GM04504 (cell line): Measurements from ENCODE around the gene MNX1.

Experiments used
- DNase-seq: peaks from one replicate; pipeline ENCODE4 v3.0.0-alpha.2; 2012; ENCODE audit warnings: low read depth

Gene MNX1

GRCh38 chr7:157014635-157015555 is 4.4 kb upstream of the MNX1 start:
- DNase-seq = no peak

DNA sequence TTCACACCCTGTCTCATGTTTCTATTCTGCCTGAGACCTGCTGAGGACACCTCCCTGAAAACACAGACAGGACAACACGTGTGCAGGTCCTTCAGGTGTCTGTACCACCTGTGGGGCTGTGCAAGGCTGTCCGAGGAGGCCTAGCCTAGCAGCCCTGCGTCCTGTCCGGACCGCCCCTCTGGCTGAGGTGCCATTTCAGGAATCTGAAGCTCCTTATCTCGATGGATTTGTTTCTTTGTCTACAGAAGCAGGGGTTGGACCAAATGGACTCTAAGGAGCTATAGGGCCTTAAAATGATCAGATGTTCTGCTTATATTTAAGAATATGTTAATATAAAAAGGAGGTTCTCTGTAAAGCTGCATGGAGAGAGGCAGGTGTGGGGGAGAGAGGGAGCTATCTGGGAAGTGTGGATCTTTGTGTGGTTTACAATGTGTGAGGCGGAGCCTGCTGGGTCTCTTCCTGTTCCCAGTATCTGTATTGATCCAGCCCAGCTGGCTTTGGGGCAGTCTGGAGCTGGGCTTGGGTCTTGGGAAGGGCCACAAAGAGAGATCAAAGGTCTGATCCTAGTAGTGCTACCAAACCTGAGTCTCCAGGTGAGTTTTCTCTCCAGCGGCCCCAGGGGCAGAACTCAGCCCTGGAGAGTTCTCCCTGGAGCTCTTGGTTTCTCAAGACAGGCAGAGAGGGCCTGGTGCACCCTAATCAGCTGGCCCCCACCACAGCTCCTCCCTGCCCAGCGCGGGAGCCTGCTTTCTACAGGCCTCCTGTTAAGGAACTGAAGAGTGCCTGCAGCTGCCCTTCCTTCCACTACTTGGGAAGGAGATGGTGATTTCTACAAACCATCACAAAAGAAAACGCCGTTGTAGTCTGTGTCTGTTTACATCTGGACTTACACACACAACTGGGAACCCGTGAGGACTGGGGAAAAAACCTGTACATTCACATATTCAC is 3.4 kb upstream of the MNX1 start:
- no peak for DNase-seq

DNA sequence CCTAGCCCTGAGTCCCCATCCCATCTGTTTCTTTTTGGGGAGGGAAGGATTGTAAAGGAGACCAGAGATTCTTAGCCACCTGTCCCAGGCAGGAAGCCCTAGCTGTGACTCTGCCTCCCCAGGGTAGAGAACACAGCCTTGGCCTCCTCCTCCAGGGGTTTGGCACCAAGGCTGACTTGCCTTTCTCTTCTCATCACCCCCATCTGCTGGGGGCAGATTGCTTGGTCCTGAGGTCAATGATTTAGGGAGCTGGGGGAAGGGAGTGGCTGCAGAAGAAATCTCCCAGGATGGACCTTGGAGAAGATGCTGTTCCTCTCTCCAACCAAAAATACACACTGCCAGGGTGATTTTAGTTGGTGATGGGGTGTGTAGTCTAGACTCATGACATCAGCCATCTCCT is 2.6 kb upstream of the MNX1 start:
- DNase-seq = no peak

DNA sequence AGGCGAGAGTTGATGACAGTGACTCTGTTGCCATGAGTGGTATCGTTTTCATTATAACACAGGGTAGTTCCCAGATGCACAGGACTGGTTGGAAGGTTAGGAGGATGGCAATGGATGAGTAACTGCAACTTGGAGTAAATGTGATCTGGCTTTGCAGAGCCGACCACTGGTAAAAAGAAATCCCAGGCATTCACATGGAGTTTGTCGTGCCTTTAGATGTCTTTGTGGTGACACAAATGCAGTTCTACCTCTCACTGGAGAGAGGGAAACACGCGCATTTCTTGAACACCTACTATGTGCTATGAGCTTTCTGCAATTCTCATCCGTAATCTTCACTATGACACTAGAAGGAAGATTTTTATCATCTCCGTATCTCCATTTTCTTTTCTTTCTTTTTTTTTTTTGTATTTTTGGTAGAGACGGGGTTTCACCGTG is 1.7 kb upstream of the MNX1 start:
- no peak for DNase-seq

DNA sequence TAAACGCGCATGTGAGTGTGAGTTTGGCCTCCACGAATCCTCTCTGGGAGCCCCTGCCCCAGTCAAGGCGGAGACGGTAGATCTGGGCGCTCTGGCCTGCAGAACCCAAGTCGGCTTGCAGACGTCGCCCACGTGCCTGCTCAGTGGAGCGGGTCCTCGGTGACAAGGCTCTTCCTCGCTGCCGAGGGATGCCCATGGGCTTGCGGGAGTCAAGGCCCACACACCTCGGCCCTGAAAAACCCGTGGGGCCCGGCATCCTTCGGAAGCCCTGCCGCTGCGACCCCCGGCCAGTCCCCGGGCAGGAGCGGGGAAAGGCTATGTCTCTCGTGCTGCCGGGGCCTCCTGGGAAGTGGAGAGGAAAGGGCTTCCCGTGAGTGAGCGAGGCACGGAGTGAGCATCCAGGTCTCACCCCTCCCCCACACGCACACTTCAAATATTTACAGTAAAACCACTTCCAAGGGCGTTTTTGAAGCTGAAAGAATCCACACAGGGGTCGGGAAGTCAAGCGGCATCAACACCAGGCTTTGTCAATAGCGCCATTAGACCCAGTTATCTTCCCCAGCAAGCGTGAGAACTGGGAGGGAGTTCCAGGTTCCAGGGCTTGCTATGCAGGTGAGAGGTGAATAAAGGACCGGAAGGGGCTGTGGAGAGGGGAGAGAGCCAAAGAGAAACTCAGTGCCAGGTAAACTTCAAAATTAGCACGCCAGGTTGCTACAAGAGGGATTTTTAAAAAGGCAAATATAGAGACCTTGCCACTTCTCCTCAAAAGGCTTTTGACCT is 1.1 kb upstream of the MNX1 start:
- no peak for DNase-seq

DNA sequence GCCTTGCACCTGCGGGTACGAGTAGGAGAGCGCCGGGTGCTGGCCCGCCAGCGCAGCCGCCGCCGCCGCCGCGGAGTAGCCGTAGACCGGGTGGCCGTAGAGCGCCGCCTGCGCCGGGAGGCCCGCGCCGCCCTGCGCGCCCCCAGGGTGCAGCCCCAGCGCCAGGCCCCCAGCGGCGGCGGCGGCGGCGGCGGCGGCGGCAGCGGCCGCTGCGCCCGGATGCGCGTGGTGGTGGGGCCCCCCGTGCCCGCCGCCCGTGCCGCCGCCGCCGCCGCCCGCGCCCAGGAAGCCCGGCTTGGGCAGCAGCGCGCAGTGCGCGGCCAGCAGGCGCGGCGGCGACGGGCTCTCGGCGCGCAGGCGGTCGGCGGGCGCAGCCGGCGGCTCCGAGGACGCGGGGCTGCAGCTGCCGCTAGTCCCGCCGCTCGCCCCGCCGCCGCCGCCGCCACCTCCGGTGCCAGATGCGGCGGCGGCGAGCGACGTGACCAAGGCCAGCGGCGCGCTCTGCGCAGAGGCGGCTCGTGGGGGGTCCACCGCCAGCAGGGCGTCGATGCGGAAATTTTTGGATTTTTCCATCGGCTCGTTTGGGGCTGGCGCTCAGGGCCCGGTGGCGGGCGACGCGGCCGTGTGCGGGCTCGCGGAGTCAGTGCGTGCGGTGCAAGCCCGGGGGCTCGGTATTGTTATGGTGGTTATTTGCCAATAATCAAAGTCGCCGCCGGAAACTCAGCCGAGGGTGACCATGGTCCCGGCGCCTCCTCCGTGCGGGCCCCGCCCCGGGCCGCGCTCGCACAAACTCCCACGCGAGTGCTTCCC is 480 bp downstream of the MNX1 start:
- no peak for DNase-seq

DNA sequence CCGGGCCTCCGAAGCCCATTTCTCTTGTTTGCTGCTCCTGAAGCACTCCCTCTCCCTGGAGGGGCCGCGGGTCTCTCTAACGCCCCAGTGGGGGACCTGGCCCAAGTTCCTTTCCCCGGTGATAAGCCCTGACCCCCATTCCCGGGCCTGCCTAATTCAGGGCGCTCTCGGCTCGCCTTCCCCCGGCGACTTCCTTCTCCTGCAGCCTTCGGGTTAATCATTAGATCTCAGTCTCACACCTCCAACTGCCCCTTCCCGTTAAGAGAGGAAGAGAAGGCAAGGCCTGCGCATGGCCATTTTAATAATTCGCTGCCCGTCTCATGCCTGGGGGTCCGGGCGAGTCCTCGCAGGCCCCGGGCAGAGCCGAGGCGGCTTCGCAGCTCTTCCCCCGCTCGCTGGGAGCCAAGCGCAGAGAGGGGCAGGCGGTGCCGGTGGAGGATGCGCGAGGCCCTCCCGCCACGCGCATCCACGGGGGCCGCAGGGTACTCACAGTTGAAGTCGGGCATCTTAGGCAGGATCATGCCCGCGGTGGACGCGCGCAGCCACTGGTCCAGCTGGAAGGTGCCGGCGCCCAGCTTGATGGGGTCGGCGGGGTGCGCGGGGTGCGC is 1.2 kb downstream of the MNX1 start:
- no peak for DNase-seq

- DNase-seq = no peak
Observed at GRCh38 chr7:157008206-157009169, 2.0 kb downstream of the MNX1 start.

GRCh38 chr7:157007470-157008066 is 2.9 kb downstream of the MNX1 start:
- no peak for DNase-seq

DNA sequence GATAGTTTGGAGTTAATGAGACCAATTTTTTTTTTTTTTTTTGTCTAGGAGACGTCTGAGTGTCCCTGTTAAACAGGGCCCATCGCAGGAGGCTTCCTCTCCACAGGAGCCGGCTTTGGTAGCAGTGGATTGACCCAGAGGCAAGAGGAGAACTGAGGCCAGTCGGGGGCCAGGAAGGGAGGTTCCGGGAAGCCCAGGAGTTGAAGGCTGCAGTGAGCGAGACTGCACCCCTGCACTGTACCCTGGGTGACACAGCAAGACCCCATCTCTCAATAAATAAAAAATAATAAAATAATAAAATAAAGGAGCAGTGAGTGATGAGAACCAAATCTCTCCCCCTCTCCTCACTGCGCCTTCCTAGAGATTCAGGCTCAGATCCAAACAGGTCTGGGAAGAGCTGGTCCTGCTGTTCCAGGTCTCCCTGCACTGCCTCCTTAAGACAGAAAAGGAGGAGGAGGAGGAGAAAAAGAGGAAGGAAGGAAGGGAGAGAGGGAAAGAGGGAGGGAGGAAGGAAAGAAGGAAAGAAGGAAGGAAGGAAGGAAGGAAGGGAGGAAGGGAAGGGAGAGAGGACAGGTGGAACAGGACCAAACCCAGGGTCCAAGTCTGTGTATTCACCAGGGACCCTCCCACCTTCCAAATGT is 3.5 kb downstream of the MNX1 start:
- DNase-seq = no peak

GRCh38 chr7:157006205-157006747 is 4.2 kb downstream of the MNX1 start:
- no peak for DNase-seq

DNA sequence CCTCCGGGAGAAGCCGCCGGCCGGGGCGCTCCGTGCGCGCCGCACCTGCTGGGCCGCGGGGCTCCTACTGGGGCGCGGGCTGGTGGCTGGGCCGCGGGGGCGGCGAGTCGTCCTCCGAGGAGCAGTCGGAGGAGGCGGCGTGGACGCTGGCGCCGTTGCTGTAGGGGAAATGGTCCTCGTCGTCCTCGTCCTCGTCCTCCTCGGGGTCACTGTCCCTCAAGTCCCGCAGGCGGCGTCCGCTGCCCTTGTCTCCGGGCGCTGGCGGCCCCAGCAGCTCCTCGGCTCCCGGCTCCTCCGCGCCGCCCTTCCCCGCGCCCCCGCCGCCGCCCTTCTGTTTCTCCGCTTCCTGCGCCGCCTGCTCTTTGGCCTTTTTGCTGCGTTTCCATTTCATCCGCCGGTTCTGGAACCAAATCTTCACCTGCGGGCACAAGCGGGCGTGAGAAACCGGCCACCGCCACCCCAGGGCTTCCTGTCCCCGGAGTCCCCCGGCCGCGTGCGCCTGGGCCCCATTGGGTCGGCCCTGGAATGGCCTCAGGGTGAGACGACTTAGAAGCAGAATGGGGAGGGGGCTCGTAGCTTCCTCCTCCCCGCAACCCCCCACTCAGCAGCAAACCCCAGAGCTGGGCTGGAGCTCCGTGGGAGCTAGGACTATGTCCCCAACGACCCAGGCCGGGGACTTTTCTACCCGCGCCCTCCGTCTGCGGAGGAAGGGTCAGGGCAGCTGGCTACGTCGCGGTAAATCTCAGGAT is 4.8 kb downstream of the MNX1 start:
- DNase-seq = no peak

DNA sequence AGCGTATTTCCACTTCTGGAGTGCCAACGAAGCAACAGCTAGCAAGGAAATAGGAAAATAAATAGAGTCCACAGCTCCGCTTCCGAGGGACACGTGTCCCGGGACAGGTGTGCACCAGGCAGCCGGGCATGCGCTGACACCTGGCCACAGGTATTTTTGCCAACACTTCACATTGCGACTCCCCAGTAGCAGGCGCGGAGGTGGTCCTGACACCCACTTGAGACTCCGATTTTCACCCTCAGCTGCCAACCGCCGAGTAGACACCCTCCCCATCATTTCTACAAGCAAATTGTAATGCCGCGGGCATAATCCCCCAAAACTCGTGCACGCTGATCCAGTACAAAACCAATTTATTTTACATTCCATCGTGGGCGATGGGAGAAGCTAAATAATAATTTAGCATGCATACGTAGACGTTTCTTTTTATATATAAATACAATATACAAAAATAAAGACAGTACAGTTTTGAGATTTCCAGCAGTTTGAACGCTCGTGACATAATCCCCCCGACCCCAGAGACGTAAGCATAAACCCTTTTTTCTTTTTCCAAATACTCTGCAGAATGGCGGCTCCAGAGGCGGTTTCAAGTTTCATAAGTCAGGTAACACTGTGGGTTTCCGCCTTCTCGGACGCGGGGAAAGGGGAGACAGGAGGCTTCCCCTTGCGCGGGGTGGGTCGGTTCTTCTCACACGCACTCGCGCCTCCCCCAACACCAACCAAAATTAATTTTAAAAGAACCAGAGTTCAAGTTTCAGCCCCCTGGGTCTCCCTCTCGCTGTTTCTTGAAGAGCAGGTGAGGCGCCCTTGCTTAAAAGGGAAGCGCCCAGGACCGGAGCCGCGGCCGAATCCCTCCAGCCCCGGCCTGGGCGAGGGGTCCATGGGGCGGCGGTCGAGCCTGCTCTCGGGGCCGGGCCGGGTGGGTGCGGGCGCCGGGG is 5.7 kb downstream of the MNX1 start:
- DNase-seq = no peak

- peak; percentile 13 for DNase-seq
Observed at GRCh38 chr7:157003756-157004520, 6.5 kb downstream of the MNX1 start.

- no peak for DNase-seq
Observed at GRCh38 chr7:157003445-157003755, 7.1 kb downstream of the MNX1 start.
